CD4-positive, alpha-beta T cell treated with Interleukin-21 for 1 hour (primary cell): ENCODE results near the gene UBR4.
"Not testable (repeated sequence)": the region's sequence is repeated elsewhere in the genome, so short reads cannot be mapped to it uniquely, and the experiment has no call there.

Source experiments
- DNase-seq: peaks from one replicate; pipeline ENCODE4 v3.0.0-alpha.2; 2020

Gene UBR4

GRCh38 chr1:19219451-19219850 lies 9.4 kb upstream of the UBR4 start:
- no peak for DNase-seq

- not testable (repeated sequence) for DNase-seq
These were observed 6.5 kb upstream of the UBR4 start for GRCh38 chr1:19216585-19216984.

GRCh38 chr1:19213580-19213979 lies 3.5 kb upstream of the UBR4 start:
- no peak for DNase-seq

GRCh38 chr1:19212167-19212566 lies 2.1 kb upstream of the UBR4 start:
- no peak for DNase-seq

GRCh38 chr1:19210772-19211549 lies 895 bp upstream of the UBR4 start:
- DNase-seq, result no peak

- DNase-seq, result peak; percentile 55
These were observed 552 bp downstream of the UBR4 start for GRCh38 chr1:19209439-19209989.

GRCh38 chr1:19208710-19209438 lies 1.2 kb downstream of the UBR4 start:
- no peak for DNase-seq

GRCh38 chr1:19206947-19207346 lies 3.1 kb downstream of the UBR4 start:
- no peak for DNase-seq

GRCh38 chr1:19205845-19206244 lies 4.2 kb downstream of the UBR4 start:
- no peak for DNase-seq

GRCh38 chr1:19205403-19205802 lies 4.7 kb downstream of the UBR4 start:
- DNase-seq, result no peak

- DNase-seq, result no peak
These were observed 5.4 kb downstream of the UBR4 start for GRCh38 chr1:19204446-19205266.

GRCh38 chr1:19203440-19203839 lies 6.6 kb downstream of the UBR4 start:
- no peak for DNase-seq

GRCh38 chr1:19202396-19202795 lies 7.7 kb downstream of the UBR4 start:
- peak; percentile 17 for DNase-seq

- no peak for DNase-seq
These were observed 10.0 kb downstream of the UBR4 start for GRCh38 chr1:19199969-19200604.

GRCh38 chr1:19199329-19199968 lies 10.6 kb downstream of the UBR4 start:
- no peak for DNase-seq

GRCh38 chr1:19198820-19199219 lies 11.2 kb downstream of the UBR4 start:
- DNase-seq, result no peak

GRCh38 chr1:19197845-19198244 lies 12.2 kb downstream of the UBR4 start:
- no peak for DNase-seq

- DNase-seq, result no peak
These were observed 13.7 kb downstream of the UBR4 start for GRCh38 chr1:19196331-19196730.

- no peak for DNase-seq
These were observed 17.1 kb downstream of the UBR4 start for GRCh38 chr1:19193004-19193403.

GRCh38 chr1:19191811-19192210 lies 18.3 kb downstream of the UBR4 start:
- no peak for DNase-seq

GRCh38 chr1:19190468-19190867 lies 19.6 kb downstream of the UBR4 start:
- no peak for DNase-seq

GRCh38 chr1:19189270-19189669 lies 20.8 kb downstream of the UBR4 start:
- DNase-seq, result no peak
